Measurements from ENCODE around the gene SIRPA. TPM values are rescaled to one million over a fixed set of nuclear protein-coding genes. Genes with fewer than 3 reads are reported as not detected.

Gene SIRPA
- total and polyA plus RNA-seq, 2 of the 4 experiments (the other 2 are of a cell fraction): 9.9 to 40.2 TPM

DNA sequence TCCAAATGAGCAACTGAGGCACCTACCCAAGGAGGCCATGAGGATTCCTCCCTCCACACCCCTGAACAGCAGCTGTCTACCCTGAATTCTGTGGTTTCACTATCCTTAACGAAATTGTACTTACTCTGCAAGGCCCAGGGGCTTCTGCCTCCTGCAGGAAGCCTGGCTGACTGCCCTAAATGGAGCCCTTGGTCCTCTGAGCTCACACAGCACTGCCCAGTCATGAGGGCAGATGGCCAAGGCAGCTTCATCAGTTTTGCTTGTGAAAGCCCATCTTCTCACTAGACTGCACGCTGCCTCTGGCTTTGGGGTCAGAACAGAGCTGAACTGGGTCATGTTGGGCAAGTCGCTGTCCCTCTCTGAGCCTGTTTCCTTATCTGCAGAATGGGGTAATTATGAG is 26.4 kb upstream of the SIRPA start:
- Histone ChIP-seq H4K8ac (ENCODE audit: low read depth in 2 of 2, low read length in 2 of 2) (no peak overlapping the region), H3K4me1 (ENCODE audit: control insufficient read depth, insufficient read depth, low read length) (peaks cover 1% of the 10 kb centered on the region; the same call in 1 of the 2 replicates), H3K23ac (ENCODE audit: low read depth, low read length) (no peak overlapping the region), H3K56ac (ENCODE audit: extremely low read depth, insufficient read depth, low read length) (no peak overlapping the region), H2BK20ac (ENCODE audit: low read depth, low read length) (no peak overlapping the region), H3K79me1 (ENCODE audit: low read depth in 1 of 2, low read length in 2 of 2) (no peaks in the 10 kb centered on the region), H3K4me2 (ENCODE audit: low read depth, low read length) (no peak overlapping the region), H4K5ac (ENCODE audit: low read depth, low read length) (no peak overlapping the region), H2AK9ac (replicated peaks; ENCODE audit: low read depth, low read length, poor library complexity) (no peak overlapping the region), H2AFZ (replicated peaks; ENCODE audit: low read length, poor library complexity) (no peak overlapping the region), H3K27me3 (ENCODE audit: control insufficient read depth, insufficient read depth, low read length) (peaks cover 17% of the 10 kb centered on the region), H4K20me1 (ENCODE audit: insufficient read depth, low read length) (no peaks in the 10 kb centered on the region), H3K9me3 (ENCODE audit: control insufficient read depth, insufficient read depth, low read length) (0 out of 2 replicates have a peak, but pooled peaks cover 2% of the 10 kb centered on the region), H3K18ac (ENCODE audit: low read depth, low read length) (no peak overlapping the region), H3K9me1 (ENCODE audit: insufficient read depth, low read length) (no peaks in the 10 kb centered on the region), H4K91ac (ENCODE audit: insufficient read depth, low read depth, low read length) (no peak overlapping the region), H3K27ac (ENCODE audit: insufficient read depth, low read length) (no peak overlapping the region), H3K14ac (replicated peaks; ENCODE audit: low read depth, low read length) (no peak overlapping the region), H3K36me3 (ENCODE audit: control insufficient read depth, insufficient read depth, low read length) (no peaks in the 10 kb centered on the region), H2BK120ac (ENCODE audit: low read depth, low read length) (no peak overlapping the region), H3K9ac (ENCODE audit: low read depth, low read length) (no peak overlapping the region), H2BK15ac (ENCODE audit: low read depth, low read length) (no peak overlapping the region), H2BK5ac (ENCODE audit: low read depth, low read length, poor library complexity, severe bottlenecking) (no peak overlapping the region), H3K4me3 (ENCODE audit: insufficient read depth, low read depth, low read length) (no peak overlapping the region), H2AK5ac (ENCODE audit: low read depth, low read length) (no peak overlapping the region), H3K4ac (ENCODE audit: low read depth, low read length) (no peak overlapping the region)
- ChIA-PET CTCF (no interaction called here), POLR2A (ENCODE audit: unreplicated experiment) (no interaction called here)
- in situ Hi-C loops (cut with MboI; ENCODE audit: low sequenced_read_pairs) (no loop called here), intact Hi-C loops (cut with micrococcal nuclease) (no loop called here), dilution Hi-C loops (cut with HindIII; ENCODE audit: low sequenced_read_pairs, unreplicated experiment) (no loop called here)
- peak; percentile 64 for DNase-seq
- BruUV-seq (replicated peaks): no TSS peak
- TF ChIP-seq, protein P1, sequence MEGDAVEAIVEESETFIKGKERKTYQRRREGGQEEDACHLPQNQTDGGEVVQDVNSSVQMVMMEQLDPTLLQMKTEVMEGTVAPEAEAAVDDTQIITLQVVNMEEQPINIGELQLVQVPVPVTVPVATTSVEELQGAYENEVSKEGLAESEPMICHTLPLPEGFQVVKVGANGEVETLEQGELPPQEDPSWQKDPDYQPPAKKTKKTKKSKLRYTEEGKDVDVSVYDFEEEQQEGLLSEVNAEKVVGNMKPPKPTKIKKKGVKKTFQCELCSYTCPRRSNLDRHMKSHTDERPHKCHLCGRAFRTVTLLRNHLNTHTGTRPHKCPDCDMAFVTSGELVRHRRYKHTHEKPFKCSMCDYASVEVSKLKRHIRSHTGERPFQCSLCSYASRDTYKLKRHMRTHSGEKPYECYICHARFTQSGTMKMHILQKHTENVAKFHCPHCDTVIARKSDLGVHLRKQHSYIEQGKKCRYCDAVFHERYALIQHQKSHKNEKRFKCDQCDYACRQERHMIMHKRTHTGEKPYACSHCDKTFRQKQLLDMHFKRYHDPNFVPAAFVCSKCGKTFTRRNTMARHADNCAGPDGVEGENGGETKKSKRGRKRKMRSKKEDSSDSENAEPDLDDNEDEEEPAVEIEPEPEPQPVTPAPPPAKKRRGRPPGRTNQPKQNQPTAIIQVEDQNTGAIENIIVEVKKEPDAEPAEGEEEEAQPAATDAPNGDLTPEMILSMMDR (conservative IDR thresholded peaks at IDR 0.05; ENCODE audit: low read depth, low read length): 0 out of 2 replicates have a peak, but pooled peaks have one; percentile 9
- TF ChIP-seq POLR2A (IDR thresholded peaks at IDR 0.05; ENCODE audit: low read depth, low read length) (no peak), MAFK (IDR thresholded peaks at IDR 0.05; ENCODE audit: low read depth, low read length) (no peak), RCOR1 (IDR thresholded peaks at IDR 0.05; ENCODE audit: insufficient replicate concordance, low read length) (no peak), RAD21 (IDR thresholded peaks at IDR 0.05; ENCODE audit: low read length) (no peak)
- TF ChIP-seq, protein P2, sequence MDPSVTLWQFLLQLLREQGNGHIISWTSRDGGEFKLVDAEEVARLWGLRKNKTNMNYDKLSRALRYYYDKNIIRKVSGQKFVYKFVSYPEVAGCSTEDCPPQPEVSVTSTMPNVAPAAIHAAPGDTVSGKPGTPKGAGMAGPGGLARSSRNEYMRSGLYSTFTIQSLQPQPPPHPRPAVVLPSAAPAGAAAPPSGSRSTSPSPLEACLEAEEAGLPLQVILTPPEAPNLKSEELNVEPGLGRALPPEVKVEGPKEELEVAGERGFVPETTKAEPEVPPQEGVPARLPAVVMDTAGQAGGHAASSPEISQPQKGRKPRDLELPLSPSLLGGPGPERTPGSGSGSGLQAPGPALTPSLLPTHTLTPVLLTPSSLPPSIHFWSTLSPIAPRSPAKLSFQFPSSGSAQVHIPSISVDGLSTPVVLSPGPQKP (IDR thresholded peaks at IDR 0.05; ENCODE audit: borderline replicate concordance, low read depth, low read length): no peak
- TF ChIP-seq, protein P3, sequence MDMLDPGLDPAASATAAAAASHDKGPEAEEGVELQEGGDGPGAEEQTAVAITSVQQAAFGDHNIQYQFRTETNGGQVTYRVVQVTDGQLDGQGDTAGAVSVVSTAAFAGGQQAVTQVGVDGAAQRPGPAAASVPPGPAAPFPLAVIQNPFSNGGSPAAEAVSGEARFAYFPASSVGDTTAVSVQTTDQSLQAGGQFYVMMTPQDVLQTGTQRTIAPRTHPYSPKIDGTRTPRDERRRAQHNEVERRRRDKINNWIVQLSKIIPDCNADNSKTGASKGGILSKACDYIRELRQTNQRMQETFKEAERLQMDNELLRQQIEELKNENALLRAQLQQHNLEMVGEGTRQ (IDR thresholded peaks at IDR 0.05; ENCODE audit: low read depth, low read length): no peak
- 83% methylated on average over 2 of the region's 3 CpGs; no CpG with 5 or more reads in 1 of the 2 experiments for WGBS, 2 experiments (ENCODE audit: extremely low coverage in 2 of 2, insufficient read length in 1 of 2)
- ATAC-seq (ENCODE audit: low read depth): peak; percentile 28; the same call in 1 of the 2 replicates
